GM12878 (cell line): ENCODE data around the gene RAB44. TPM values are rescaled to one million over a fixed set of nuclear protein-coding genes. Genes with fewer than 3 reads are reported as not detected.

Experiments
- CBX3 ChIP-seq: fragments of 200-600 bp; sonication (generic); IDR thresholded peaks from 2 replicates; pipeline ENCODE4 v1.6.1; 2016; ENCODE audit warnings: low read depth, borderline replicate concordance
- CEBPB ChIP-seq, 2 experiments: fragments of 150-350 bp in 1 of 2; IDR thresholded peaks; 2 replicates each; pipeline ENCODE4 v1.6.1; 2012 to 2014; ENCODE audit warnings: low read depth in 2 of 2, low read length in 2 of 2, borderline replicate concordance in 1 of 2, inconsistent platforms in 1 of 2
- CHD1 ChIP-seq: IDR thresholded peaks from 2 replicates; pipeline ENCODE4 v1.6.1; 2012; ENCODE audit warnings: low read depth, low read length, improper control_type of control experiment
- DPF2 ChIP-seq: fragments of 450-650 bp; IDR thresholded peaks from 2 replicates; pipeline ENCODE4 v1.6.1; 2017; ENCODE audit warnings: mild to moderate bottlenecking
- HCFC1 ChIP-seq: fragments of 150-350 bp; IDR thresholded peaks from 2 replicates; pipeline ENCODE4 v1.6.1; 2014; ENCODE audit warnings: low read length
- IRF4 ChIP-seq: IDR thresholded peaks from 2 replicates; pipeline ENCODE4 v1.6.1; 2011; ENCODE audit warnings: low read depth, low read length
- JUND ChIP-seq: IDR thresholded peaks from 2 replicates; pipeline ENCODE4 v1.6.1; 2012; ENCODE audit warnings: low read depth, mild to moderate bottlenecking, low read length, improper control_type of control experiment, moderate library complexity
- KDM1A ChIP-seq: fragments of 200-600 bp; sonication (generic); IDR thresholded peaks from 2 replicates; pipeline ENCODE4 v1.6.1; 2016; ENCODE audit warnings: borderline replicate concordance
- MTA2 ChIP-seq: fragments of 450-650 bp; IDR thresholded peaks from 2 replicates; pipeline ENCODE4 v1.6.1; 2016; ENCODE audit warnings: low read depth, mild to moderate bottlenecking, moderate library complexity
- NFYA ChIP-seq: IDR thresholded peaks from 2 replicates; pipeline ENCODE4 v1.6.1; 2011; ENCODE audit warnings: low read depth, mild to moderate bottlenecking, low read length, improper control_type of control experiment, borderline replicate concordance
- RBBP5 ChIP-seq: fragments of 200-600 bp; sonication (generic); conservative IDR thresholded peaks from 2 replicates; pipeline ENCODE4 v1.6.1; 2016
- SIN3A ChIP-seq: IDR thresholded peaks from 2 replicates; pipeline ENCODE4 v1.6.1; 2012; ENCODE audit warnings: low read depth, low read length, improper control_type of control experiment
- SMC3 ChIP-seq: IDR thresholded peaks from 2 replicates; pipeline ENCODE4 v1.6.1; 2011; ENCODE audit warnings: low read length, improper control_type of control experiment, borderline replicate concordance
- SP1 ChIP-seq: IDR thresholded peaks from one replicate; pipeline ENCODE4 v1.6.1; 2011; ENCODE audit warnings: low read depth, low read length
- SREBF1 ChIP-seq: IDR thresholded peaks from 2 replicates; pipeline ENCODE4 v1.6.1; 2012; ENCODE audit warnings: mild to moderate bottlenecking, low read length
- YY1 ChIP-seq: IDR thresholded peaks from 2 replicates; pipeline ENCODE4 v1.6.1; 2011; ENCODE audit warnings: low read depth, mild to moderate bottlenecking, low read length
- ZBED1 ChIP-seq: IDR thresholded peaks from 2 replicates; pipeline ENCODE4 v1.6.1; 2016; ENCODE audit warnings: borderline replicate concordance
- polyA plus RNA-seq, 11 experiments: library from polyadenylated mRNA; depleted of rRNA in 4 of 11; unstranded in 6 of 11; stranded (reverse) in 5 of 11; fragments of >200 nt; fragmentation: Nextera tagmentation in 4 of 11; fragmentation: Illumina TruSeq in 1 of 11; extraction: Ambion mirVana in 4 of 11; extraction: Trizol in 1 of 11; gene quantifications; 1 replicate in 1 of 11; 2 replicates in 10 of 11; pipeline versions ENCODE4 v1.2.1 to v1.2.3, GENCODE V29; 2011 to 2016; ENCODE audit warnings: inconsistent platforms in 2 of 11, missing spikeins in 2 of 11, low read depth in 1 of 11
- total RNA-seq, 4 experiments: library from RNA; depleted of rRNA in 3 of 4; stranded (reverse); fragments of >200 nt in 3 of 4; fragmentation: Illumina TruSeq in 1 of 4; extraction: Trizol in 1 of 4; gene quantifications; 2 replicates each; pipeline versions ENCODE4 v1.2.1 to v1.2.3, GENCODE V29; 2013 to 2021
- TF ChIP-seq, protein P1 (sequence below): fragments of 450-650 bp; IDR thresholded peaks from 2 replicates; pipeline ENCODE4 v1.6.1; 2017; ENCODE audit warnings: mild to moderate bottlenecking, low read depth, inconsistent platforms; ENCODE audit not compliant: poor library complexity, severe bottlenecking
- TF ChIP-seq, protein P2 (sequence below): fragments of 450-650 bp; IDR thresholded peaks from 2 replicates; pipeline ENCODE4 v1.6.1; 2017; ENCODE audit warnings: antibody characterized with exemption, mild to moderate bottlenecking, moderate library complexity
- TF ChIP-seq, protein P3 (sequence below): IDR thresholded peaks from 2 replicates; pipeline ENCODE4 v1.6.1; 2012; ENCODE audit warnings: low read depth, low read length, improper control_type of control experiment
- TF ChIP-seq, protein P4 (sequence below): IDR thresholded peaks from 2 replicates; pipeline ENCODE4 v1.6.1; 2012; ENCODE audit warnings: mild to moderate bottlenecking, low read depth, low read length

Gene RAB44
- total and polyA plus RNA-seq, 10 of the 15 experiments (the other 5 are each of a cell fraction or from before 2014, with no cell fraction given), result 0.01 to 0.08 (median 0.05) TPM; not detected in 2

DNA sequence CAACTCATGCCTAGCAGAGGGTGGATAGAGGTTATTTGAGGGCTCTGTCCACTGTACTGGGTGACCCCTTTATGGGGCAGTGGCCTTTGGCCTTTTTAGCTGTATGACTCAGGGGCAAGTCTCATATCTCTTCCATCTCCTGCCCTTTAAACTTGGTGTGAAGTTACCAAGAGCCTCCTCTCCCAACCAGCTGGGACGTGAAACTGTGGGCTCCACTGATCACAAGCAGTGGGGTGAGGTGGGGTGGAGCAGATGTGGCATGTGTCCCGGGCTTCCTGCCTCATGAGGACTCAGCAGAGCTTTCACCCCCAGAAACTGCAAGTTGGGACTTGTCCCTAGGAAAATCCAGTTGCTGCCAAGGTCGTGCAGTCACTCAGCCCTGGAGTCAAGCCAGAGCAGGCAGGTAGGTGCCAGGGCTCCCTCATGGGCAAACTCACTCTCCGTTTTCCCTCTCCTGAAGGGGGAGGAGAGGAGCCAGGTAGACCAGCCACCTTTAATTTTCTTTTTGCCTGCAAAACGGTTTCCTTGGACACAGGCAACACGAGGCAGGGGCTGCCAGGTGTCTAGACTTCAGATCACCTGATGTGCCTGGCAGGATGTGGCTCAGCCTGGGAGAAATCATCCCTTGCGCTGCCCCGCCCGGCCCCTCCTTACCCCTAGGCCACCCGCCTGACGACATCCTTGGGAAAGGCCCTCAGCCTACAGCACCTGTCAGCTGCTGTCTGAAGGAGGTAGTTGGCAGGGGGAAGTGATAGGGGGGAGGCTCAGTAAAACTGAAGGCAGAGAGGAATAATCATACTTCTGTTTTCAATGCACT lies 15.1 kb upstream of the RAB44 start (continued):
- TF ChIP-seq NFYA (no peak), SREBF1 (no peak), YY1 (no peak), CBX3 (no peak), JUND (no peak), MTA2 (peak; percentile 48; the same call in 1 of the 2 replicates), IRF4 (no peak), SIN3A (peak; percentile 61; the same call in 1 of the 2 replicates), SMC3 (no peak), RBBP5 (no peak), HCFC1 (no peak), CEBPB (IDR thresholded peaks at IDR 0.05; ENCODE audit: borderline replicate concordance in 1 of 2, low read depth in 2 of 2, low read length in 2 of 2) (no peak), DPF2 (peak; percentile 17; the same call in 1 of the 2 replicates), KDM1A (no peak), CHD1 (no peak), ZBED1 (peak; percentile 80; the same call in 1 of the 2 replicates), SP1 (peak; percentile 5)
- TF ChIP-seq, protein P1, sequence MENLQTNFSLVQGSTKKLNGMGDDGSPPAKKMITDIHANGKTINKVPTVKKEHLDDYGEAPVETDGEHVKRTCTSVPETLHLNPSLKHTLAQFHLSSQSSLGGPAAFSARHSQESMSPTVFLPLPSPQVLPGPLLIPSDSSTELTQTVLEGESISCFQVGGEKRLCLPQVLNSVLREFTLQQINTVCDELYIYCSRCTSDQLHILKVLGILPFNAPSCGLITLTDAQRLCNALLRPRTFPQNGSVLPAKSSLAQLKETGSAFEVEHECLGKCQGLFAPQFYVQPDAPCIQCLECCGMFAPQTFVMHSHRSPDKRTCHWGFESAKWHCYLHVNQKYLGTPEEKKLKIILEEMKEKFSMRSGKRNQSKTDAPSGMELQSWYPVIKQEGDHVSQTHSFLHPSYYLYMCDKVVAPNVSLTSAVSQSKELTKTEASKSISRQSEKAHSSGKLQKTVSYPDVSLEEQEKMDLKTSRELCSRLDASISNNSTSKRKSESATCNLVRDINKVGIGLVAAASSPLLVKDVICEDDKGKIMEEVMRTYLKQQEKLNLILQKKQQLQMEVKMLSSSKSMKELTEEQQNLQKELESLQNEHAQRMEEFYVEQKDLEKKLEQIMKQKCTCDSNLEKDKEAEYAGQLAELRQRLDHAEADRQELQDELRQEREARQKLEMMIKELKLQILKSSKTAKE, result peak; percentile 92
- TF ChIP-seq, protein P2, sequence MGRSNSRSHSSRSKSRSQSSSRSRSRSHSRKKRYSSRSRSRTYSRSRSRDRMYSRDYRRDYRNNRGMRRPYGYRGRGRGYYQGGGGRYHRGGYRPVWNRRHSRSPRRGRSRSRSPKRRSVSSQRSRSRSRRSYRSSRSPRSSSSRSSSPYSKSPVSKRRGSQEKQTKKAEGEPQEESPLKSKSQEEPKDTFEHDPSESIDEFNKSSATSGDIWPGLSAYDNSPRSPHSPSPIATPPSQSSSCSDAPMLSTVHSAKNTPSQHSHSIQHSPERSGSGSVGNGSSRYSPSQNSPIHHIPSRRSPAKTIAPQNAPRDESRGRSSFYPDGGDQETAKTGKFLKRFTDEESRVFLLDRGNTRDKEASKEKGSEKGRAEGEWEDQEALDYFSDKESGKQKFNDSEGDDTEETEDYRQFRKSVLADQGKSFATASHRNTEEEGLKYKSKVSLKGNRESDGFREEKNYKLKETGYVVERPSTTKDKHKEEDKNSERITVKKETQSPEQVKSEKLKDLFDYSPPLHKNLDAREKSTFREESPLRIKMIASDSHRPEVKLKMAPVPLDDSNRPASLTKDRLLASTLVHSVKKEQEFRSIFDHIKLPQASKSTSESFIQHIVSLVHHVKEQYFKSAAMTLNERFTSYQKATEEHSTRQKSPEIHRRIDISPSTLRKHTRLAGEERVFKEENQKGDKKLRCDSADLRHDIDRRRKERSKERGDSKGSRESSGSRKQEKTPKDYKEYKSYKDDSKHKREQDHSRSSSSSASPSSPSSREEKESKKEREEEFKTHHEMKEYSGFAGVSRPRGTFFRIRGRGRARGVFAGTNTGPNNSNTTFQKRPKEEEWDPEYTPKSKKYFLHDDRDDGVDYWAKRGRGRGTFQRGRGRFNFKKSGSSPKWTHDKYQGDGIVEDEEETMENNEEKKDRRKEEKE, result no peak
- TF ChIP-seq, protein P3, sequence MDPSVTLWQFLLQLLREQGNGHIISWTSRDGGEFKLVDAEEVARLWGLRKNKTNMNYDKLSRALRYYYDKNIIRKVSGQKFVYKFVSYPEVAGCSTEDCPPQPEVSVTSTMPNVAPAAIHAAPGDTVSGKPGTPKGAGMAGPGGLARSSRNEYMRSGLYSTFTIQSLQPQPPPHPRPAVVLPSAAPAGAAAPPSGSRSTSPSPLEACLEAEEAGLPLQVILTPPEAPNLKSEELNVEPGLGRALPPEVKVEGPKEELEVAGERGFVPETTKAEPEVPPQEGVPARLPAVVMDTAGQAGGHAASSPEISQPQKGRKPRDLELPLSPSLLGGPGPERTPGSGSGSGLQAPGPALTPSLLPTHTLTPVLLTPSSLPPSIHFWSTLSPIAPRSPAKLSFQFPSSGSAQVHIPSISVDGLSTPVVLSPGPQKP, result no peak
- TF ChIP-seq, protein P4, sequence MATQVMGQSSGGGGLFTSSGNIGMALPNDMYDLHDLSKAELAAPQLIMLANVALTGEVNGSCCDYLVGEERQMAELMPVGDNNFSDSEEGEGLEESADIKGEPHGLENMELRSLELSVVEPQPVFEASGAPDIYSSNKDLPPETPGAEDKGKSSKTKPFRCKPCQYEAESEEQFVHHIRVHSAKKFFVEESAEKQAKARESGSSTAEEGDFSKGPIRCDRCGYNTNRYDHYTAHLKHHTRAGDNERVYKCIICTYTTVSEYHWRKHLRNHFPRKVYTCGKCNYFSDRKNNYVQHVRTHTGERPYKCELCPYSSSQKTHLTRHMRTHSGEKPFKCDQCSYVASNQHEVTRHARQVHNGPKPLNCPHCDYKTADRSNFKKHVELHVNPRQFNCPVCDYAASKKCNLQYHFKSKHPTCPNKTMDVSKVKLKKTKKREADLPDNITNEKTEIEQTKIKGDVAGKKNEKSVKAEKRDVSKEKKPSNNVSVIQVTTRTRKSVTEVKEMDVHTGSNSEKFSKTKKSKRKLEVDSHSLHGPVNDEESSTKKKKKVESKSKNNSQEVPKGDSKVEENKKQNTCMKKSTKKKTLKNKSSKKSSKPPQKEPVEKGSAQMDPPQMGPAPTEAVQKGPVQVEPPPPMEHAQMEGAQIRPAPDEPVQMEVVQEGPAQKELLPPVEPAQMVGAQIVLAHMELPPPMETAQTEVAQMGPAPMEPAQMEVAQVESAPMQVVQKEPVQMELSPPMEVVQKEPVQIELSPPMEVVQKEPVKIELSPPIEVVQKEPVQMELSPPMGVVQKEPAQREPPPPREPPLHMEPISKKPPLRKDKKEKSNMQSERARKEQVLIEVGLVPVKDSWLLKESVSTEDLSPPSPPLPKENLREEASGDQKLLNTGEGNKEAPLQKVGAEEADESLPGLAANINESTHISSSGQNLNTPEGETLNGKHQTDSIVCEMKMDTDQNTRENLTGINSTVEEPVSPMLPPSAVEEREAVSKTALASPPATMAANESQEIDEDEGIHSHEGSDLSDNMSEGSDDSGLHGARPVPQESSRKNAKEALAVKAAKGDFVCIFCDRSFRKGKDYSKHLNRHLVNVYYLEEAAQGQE, result no peak
